Panc1 (cell line): Measurements from ENCODE around the gene SDK2. TPM values are rescaled to one million over a fixed set of nuclear protein-coding genes. Genes with fewer than 3 reads are reported as not detected.

ENCODE experiments used
- ATAC-seq: fragments of 200-7000 bp; cut with Tn5 transposase; 2 replicates; pipeline ENCODE4 v1.9.1; 2020; ENCODE audit warnings: mild to moderate bottlenecking, moderate library complexity
- BruUV-seq: library from RNA; stranded (reverse); fragments of 400-500 nt; replicated peaks from 2 replicates; lab custom pipeline; 2021; lab: Mats Ljungman, UMichigan
- CTCF ChIA-PET: fragments of 300-600 bp; sonication (Branson Sonifier 250); formaldehyde crosslinking; loops from one replicate; lab custom pipeline; 2022; ENCODE audit warnings: antibody characterized with exemption; lab: Charles Lee
- POLR2A ChIA-PET: fragments of 300-600 bp; sonication (Branson Sonifier 250); formaldehyde crosslinking; loops from one replicate; lab custom pipeline; 2022; ENCODE audit warnings: antibody characterized with exemption; lab: Charles Lee
- DNase-seq: peaks from one replicate; pipeline ENCODE4 v3.0.0-alpha.2; 2010; ENCODE audit warnings: low read depth, low spot score
- H3K27ac ChIP-seq: 2 replicates; pipeline ENCODE4 v1.5.1; 2011; ENCODE audit warnings: mild to moderate bottlenecking, low read length, inconsistent platforms
- H3K27me3 ChIP-seq: fragments of 200-500 bp; sonication (Bioruptor generic); 2 replicates; pipeline ENCODE4 v1.6.0; 2014; ENCODE audit warnings: low read length, inconsistent platforms; ENCODE audit not compliant: control insufficient read depth, insufficient read depth
- H3K36me3 ChIP-seq: fragments of 200-500 bp; sonication (Bioruptor generic); 2 replicates; pipeline ENCODE4 v1.5.1; 2014; ENCODE audit warnings: inconsistent platforms, mild to moderate bottlenecking, low read length, moderate library complexity; ENCODE audit not compliant: control insufficient read depth, insufficient read depth
- H3K4me1 ChIP-seq: 2 replicates; pipeline ENCODE4 v1.5.1; 2011; ENCODE audit warnings: inconsistent platforms, mild to moderate bottlenecking, low read length, moderate library complexity; ENCODE audit not compliant: control insufficient read depth, insufficient read depth
- H3K4me3 ChIP-seq, 2 experiments: 2 replicates each; pipeline ENCODE4 v1.5.1; 2011 to 2012; ENCODE audit warnings: low read depth in 2 of 2, low read length in 2 of 2, mild to moderate bottlenecking in 2 of 2, inconsistent platforms in 1 of 2, moderate library complexity in 1 of 2
- H3K9me3 ChIP-seq: fragments of 200-500 bp; sonication (Bioruptor generic); 2 replicates; pipeline ENCODE4 v1.5.1; 2014; ENCODE audit warnings: low read depth, mild to moderate bottlenecking, inconsistent platforms, low read length, moderate library complexity; ENCODE audit not compliant: control insufficient read depth, insufficient read depth
- POLR2AphosphoS5 ChIP-seq: IDR thresholded peaks from 2 replicates; pipeline ENCODE4 v1.6.1; 2012; ENCODE audit warnings: mild to moderate bottlenecking, low read depth, low read length, moderate library complexity
- REST ChIP-seq, 2 experiments: IDR thresholded peaks; 2 replicates each; pipeline ENCODE4 v1.6.1; 2011 to 2012; ENCODE audit warnings: low read depth in 2 of 2, control low read depth in 1 of 2, low read length in 1 of 2, mild to moderate bottlenecking in 1 of 2, moderate library complexity in 1 of 2; ENCODE audit not compliant: insufficient read depth in 1 of 2
- SIN3A ChIP-seq: IDR thresholded peaks from 2 replicates; pipeline ENCODE4 v1.6.1; 2012; ENCODE audit warnings: low read depth, mild to moderate bottlenecking, low read length, moderate library complexity, borderline replicate concordance; ENCODE audit not compliant: insufficient read depth
- TCF7L2 ChIP-seq: IDR thresholded peaks from 2 replicates; pipeline ENCODE4 v1.6.1; 2011; ENCODE audit warnings: mild to moderate bottlenecking, low read depth, low read length, inconsistent platforms
- in situ Hi-C: cut with HindIII; loops from 2 replicates; pipeline ENCODE4 v1.10.0; 2016; ENCODE audit warnings: low sequenced_read_pairs, low pct_unique_long_range_greater_than_20kb
- intact Hi-C: fragments of 100-400 bp; cut with micrococcal nuclease; formaldehyde crosslinking; loops from one replicate; pipeline ENCODE4 v1.10.0; 2022; ENCODE audit not compliant: unreplicated experiment
- total RNA-seq: library from RNA; stranded (reverse); gene quantifications from one replicate; pipeline ENCODE4 v1.2.1, GENCODE V29; 2021; ENCODE audit not compliant: unreplicated experiment
- TF ChIP-seq, protein P1 (sequence below): fragments of 450-650 bp; IDR thresholded peaks from 2 replicates; pipeline ENCODE4 v1.5.1; 2017; ENCODE audit warnings: mild to moderate bottlenecking

Gene SDK2
- total RNA-seq, 1 experiment from 2014 or later = 0.41 TPM

GRCh38 chr17:73638556-73638955, 5.7 kb downstream of the SDK2 start:
- no TSS peak for BruUV-seq
- H3K27me3 ChIP-seq = peaks cover 8% of the 10 kb centered on the region
- DNase-seq = no peak
- no peak overlapping the region for H3K27ac ChIP-seq
- H3K9me3 ChIP-seq = no peaks in the 10 kb centered on the region
- ATAC-seq = no peak
- CTCF ChIA-PET = no interaction called here
- no peak overlapping the region for H3K4me3 ChIP-seq
- no peaks in the 10 kb centered on the region for H3K36me3 ChIP-seq
- POLR2A ChIA-PET = no interaction called here
- peaks cover 4% of the 10 kb centered on the region for H3K4me1 ChIP-seq
- in situ Hi-C loops (no loop called here), intact Hi-C loops (no loop called here)
- TF ChIP-seq TCF7L2 (no peak), REST (IDR thresholded peaks at IDR 0.05; ENCODE audit: insufficient read depth in 1 of 2, low read depth in 2 of 2, low read length in 1 of 2) (no peak), SIN3A (no peak), POLR2AphosphoS5 (no peak)
- TF ChIP-seq, protein P1, sequence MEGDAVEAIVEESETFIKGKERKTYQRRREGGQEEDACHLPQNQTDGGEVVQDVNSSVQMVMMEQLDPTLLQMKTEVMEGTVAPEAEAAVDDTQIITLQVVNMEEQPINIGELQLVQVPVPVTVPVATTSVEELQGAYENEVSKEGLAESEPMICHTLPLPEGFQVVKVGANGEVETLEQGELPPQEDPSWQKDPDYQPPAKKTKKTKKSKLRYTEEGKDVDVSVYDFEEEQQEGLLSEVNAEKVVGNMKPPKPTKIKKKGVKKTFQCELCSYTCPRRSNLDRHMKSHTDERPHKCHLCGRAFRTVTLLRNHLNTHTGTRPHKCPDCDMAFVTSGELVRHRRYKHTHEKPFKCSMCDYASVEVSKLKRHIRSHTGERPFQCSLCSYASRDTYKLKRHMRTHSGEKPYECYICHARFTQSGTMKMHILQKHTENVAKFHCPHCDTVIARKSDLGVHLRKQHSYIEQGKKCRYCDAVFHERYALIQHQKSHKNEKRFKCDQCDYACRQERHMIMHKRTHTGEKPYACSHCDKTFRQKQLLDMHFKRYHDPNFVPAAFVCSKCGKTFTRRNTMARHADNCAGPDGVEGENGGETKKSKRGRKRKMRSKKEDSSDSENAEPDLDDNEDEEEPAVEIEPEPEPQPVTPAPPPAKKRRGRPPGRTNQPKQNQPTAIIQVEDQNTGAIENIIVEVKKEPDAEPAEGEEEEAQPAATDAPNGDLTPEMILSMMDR = no peak

GRCh38 chr17:73637866-73638265, 6.4 kb downstream of the SDK2 start:
- POLR2A ChIA-PET = no interaction called here
- intact Hi-C loops = no loop called here
- Histone ChIP-seq H3K36me3 (no peaks in the 10 kb centered on the region), H3K4me3 (no peak overlapping the region), H3K4me1 (peaks cover 4% of the 10 kb centered on the region), H3K9me3 (no peaks in the 10 kb centered on the region), H3K27me3 (peaks cover 8% of the 10 kb centered on the region), H3K27ac (no peak overlapping the region)
- TF ChIP-seq SIN3A (no peak), REST (IDR thresholded peaks at IDR 0.05; ENCODE audit: insufficient read depth in 1 of 2, low read depth in 2 of 2, low read length in 1 of 2) (no peak), TCF7L2 (no peak), POLR2AphosphoS5 (no peak)
- TF ChIP-seq, protein P1 = no peak
- in situ Hi-C loops = no loop called here
- ATAC-seq (no peak), DNase-seq (no peak)
- CTCF ChIA-PET = no interaction called here
- no TSS peak for BruUV-seq
